ENCODE data around the gene PDCD7.
A peak's percentile ranks its signal among the peaks of the same experiment; 100 is the strongest.
"Not testable (repeated sequence)": the region's sequence is repeated elsewhere in the genome, so short reads cannot be mapped to it uniquely, and the experiment has no call there.

PDCD7 gene

GRCh38 chr15:65115542-65115941 lies 18.1 kb downstream of the PDCD7 start:
- no peak for DNase-seq (ENCODE audit: low read depth, low spot score)

- no peak for DNase-seq (ENCODE audit: low read depth, low spot score)
Measured at GRCh38 chr15:65115086-65115485, 18.5 kb downstream of the PDCD7 start, which contains the start of gene UBAP1L. Gene UBAP1L (minus strand): TSS chr15:65115200. CDS start chr15:65106215, 8,985 bp downstream.

GRCh38 chr15:65110676-65111292 lies 22.8 kb downstream of the PDCD7 start:
- no peak for DNase-seq (ENCODE audit: low read depth, low spot score)

GRCh38 chr15:65106011-65106590 lies 27.5 kb downstream of the PDCD7 start:
- DNase-seq (ENCODE audit: low read depth, low spot score), result no peak

- DNase-seq (ENCODE audit: low read depth, low spot score), result no peak
Measured at GRCh38 chr15:65105038-65105437, 28.6 kb downstream of the PDCD7 start.

- DNase-seq (ENCODE audit: low read depth, low spot score), result no peak
Measured at GRCh38 chr15:65102912-65103311, 30.7 kb downstream of the PDCD7 start.

GRCh38 chr15:65101891-65102708 lies 31.5 kb downstream of the PDCD7 start:
- DNase-seq (ENCODE audit: low read depth, low spot score), result no peak

- DNase-seq (ENCODE audit: low read depth, low spot score), result peak; percentile 68
Measured at GRCh38 chr15:65101411-65101890, 32.2 kb downstream of the PDCD7 start.

GRCh38 chr15:65100442-65100841 lies 33.2 kb downstream of the PDCD7 start:
- DNase-seq (ENCODE audit: low read depth, low spot score), result no peak

GRCh38 chr15:65099801-65100200 lies 33.8 kb downstream of the PDCD7 start:
- not testable (repeated sequence) for DNase-seq (ENCODE audit: low read depth, low spot score)

GRCh38 chr15:65099336-65099735 lies 34.3 kb downstream of the PDCD7 start:
- no peak for DNase-seq (ENCODE audit: low read depth, low spot score)

- DNase-seq (ENCODE audit: low read depth, low spot score), result no peak
Measured at GRCh38 chr15:65097651-65098263, 35.9 kb downstream of the PDCD7 start.

- DNase-seq (ENCODE audit: low read depth, low spot score), result no peak
Measured at GRCh38 chr15:65096481-65097385, 36.9 kb downstream of the PDCD7 start.

- no peak for DNase-seq (ENCODE audit: low read depth, low spot score)
Measured at GRCh38 chr15:65095747-65096104, 37.9 kb downstream of the PDCD7 start.

GRCh38 chr15:65095011-65095746 lies 38.4 kb downstream of the PDCD7 start:
- no peak for DNase-seq (ENCODE audit: low read depth, low spot score)

GRCh38 chr15:65094294-65094995 lies 39.2 kb downstream of the PDCD7 start:
- DNase-seq (ENCODE audit: low read depth, low spot score), result no peak

- not testable (repeated sequence) for DNase-seq (ENCODE audit: low read depth, low spot score)
Measured at GRCh38 chr15:65093793-65094170, 39.8 kb downstream of the PDCD7 start.

- no peak for DNase-seq (ENCODE audit: low read depth, low spot score)
Measured at GRCh38 chr15:65092911-65093792, 40.5 kb downstream of the PDCD7 start.

Data from iPS DF 19.7 (cell line).